HepG2 (cell line): ENCODE measurements around the gene CEL. TPM values are rescaled to one million over a fixed set of nuclear protein-coding genes. Genes with fewer than 3 reads are reported as not detected.
A peak's percentile ranks its signal among the peaks of the same experiment; 100 is the strongest.

Experiments used
- GFI1 ChIP-seq: sonication (generic); formaldehyde crosslinking; IDR thresholded peaks from 2 replicates; pipeline ENCODE4 v1.5.0; 2020; ENCODE audit warnings: missing genetic modification reagents, mild to moderate bottlenecking, borderline replicate concordance
- GPN1 ChIP-seq: sonication (generic); formaldehyde crosslinking; IDR thresholded peaks from 2 replicates; pipeline ENCODE4 v1.5.1; 2020; ENCODE audit warnings: missing genetic modification reagents, borderline replicate concordance
- HDAC6 ChIP-seq: fragments of 200-600 bp; sonication (generic); IDR thresholded peaks from 2 replicates; pipeline ENCODE4 v1.7.0; 2017; ENCODE audit warnings: mild to moderate bottlenecking, antibody characterized with exemption, low read length, low read depth
- KLF16 ChIP-seq, 2 experiments: sonication (generic) in 1 of 2; formaldehyde crosslinking in 1 of 2; IDR thresholded peaks; 2 replicates each; pipeline versions ENCODE4 v1.6.1 to v1.8.0; 2016 to 2023; ENCODE audit warnings: missing genetic modification reagents in 2 of 2, missing compliant biosample characterization in 1 of 2
- MAFF ChIP-seq: IDR thresholded peaks from 2 replicates; pipeline ENCODE4 v1.6.1; 2011; ENCODE audit warnings: low read depth, low read length, improper control_type of control experiment
- NFKB2 ChIP-seq: sonication (generic); formaldehyde crosslinking; IDR thresholded peaks from 2 replicates; pipeline ENCODE4 v1.4.0; 2020; ENCODE audit warnings: missing genetic modification reagents, borderline replicate concordance
- REL ChIP-seq: sonication (generic); formaldehyde crosslinking; conservative IDR thresholded peaks from 2 replicates; pipeline ENCODE4 v1.8.0; 2022; ENCODE audit warnings: mild to moderate bottlenecking, missing genetic modification reagents, moderate library complexity
- SALL2 ChIP-seq: sonication (generic); formaldehyde crosslinking; IDR thresholded peaks from 2 replicates; pipeline ENCODE4 v1.8.1; 2023; ENCODE audit warnings: mild to moderate bottlenecking, missing genetic modification reagents, inconsistent platforms
- SIX1 ChIP-seq: sonication (generic); formaldehyde crosslinking; IDR thresholded peaks from 2 replicates; pipeline ENCODE4 v1.4.0; 2020; ENCODE audit warnings: missing genetic modification reagents, borderline replicate concordance
- TCF7 ChIP-seq: sonication (generic); IDR thresholded peaks from 2 replicates; pipeline ENCODE4 v1.6.1; 2016; ENCODE audit warnings: antibody characterized with exemption, low read depth
- YEATS2 ChIP-seq: sonication (generic); formaldehyde crosslinking; IDR thresholded peaks from 2 replicates; pipeline ENCODE4 v1.4.0; 2020; ENCODE audit warnings: missing genetic modification reagents, borderline replicate concordance
- ZNF12 ChIP-seq: sonication (generic); formaldehyde crosslinking; IDR thresholded peaks from 2 replicates; pipeline ENCODE4 v1.5.0; 2020; ENCODE audit warnings: missing genetic modification reagents
- ZNF614 ChIP-seq: IDR thresholded peaks from 2 replicates; pipeline ENCODE4 v1.6.1; 2018; ENCODE audit warnings: missing biosample characterization, missing genetic modification reagents, inconsistent platforms, borderline replicate concordance
- ZNF761 ChIP-seq: sonication (generic); formaldehyde crosslinking; conservative IDR thresholded peaks from 2 replicates; pipeline ENCODE4 v1.4.0; 2020; ENCODE audit warnings: mild to moderate bottlenecking, missing genetic modification reagents
- polyA plus RNA-seq, 8 experiments: library from polyadenylated mRNA; depleted of rRNA in 3 of 8; stranded (reverse) in 7 of 8; unstranded in 1 of 8; fragments of >200 nt; fragmentation: Illumina TruSeq in 4 of 8; extraction: Trizol in 4 of 8; gene quantifications; 2 replicates each; pipeline versions ENCODE4 v1.2.1 to v1.2.3, GENCODE V29; 2011 to 2016; ENCODE audit warnings: low read depth in 4 of 8, missing spikeins in 1 of 8, mixed read lengths in 1 of 8; ENCODE audit not compliant: insufficient read depth in 1 of 8
- total RNA-seq, 5 experiments: library from RNA; depleted of rRNA; stranded (reverse); fragments of >200 nt; fragmentation: Illumina TruSeq; extraction: Trizol; gene quantifications; 2 replicates each; pipeline ENCODE4 v1.2.3, GENCODE V29; 2016; ENCODE audit warnings: low read depth in 1 of 5
- TF ChIP-seq, protein P1 (sequence below): sonication (generic); formaldehyde crosslinking; IDR thresholded peaks from 2 replicates; pipeline ENCODE4 v1.4.0; 2020; ENCODE audit warnings: mild to moderate bottlenecking, missing genetic modification reagents, borderline replicate concordance
- TF ChIP-seq, protein P2 (sequence below): sonication (generic); formaldehyde crosslinking; IDR thresholded peaks from 2 replicates; pipeline ENCODE4 v1.8.1; 2022; ENCODE audit warnings: mild to moderate bottlenecking, missing genetic modification reagents
- TF ChIP-seq, protein P3 (sequence below), 2 experiments: IDR thresholded peaks; 2 replicates each; pipeline ENCODE4 v1.6.1; 2011 to 2012; ENCODE audit warnings: low read length in 2 of 2, borderline replicate concordance in 1 of 2, low read depth in 1 of 2, mild to moderate bottlenecking in 1 of 2, moderate library complexity in 1 of 2
- TF ChIP-seq, protein P4 (sequence below): sonication (generic); formaldehyde crosslinking; IDR thresholded peaks from 2 replicates; pipeline ENCODE4 v1.8.1; 2023; ENCODE audit warnings: mild to moderate bottlenecking, missing genetic modification reagents, borderline replicate concordance

The CEL gene
- total and polyA plus RNA-seq, 2 of the 13 experiments (the other 11 are each of a cell fraction or from before 2014, with no cell fraction given) = 0.63 to 1.5 TPM

DNA sequence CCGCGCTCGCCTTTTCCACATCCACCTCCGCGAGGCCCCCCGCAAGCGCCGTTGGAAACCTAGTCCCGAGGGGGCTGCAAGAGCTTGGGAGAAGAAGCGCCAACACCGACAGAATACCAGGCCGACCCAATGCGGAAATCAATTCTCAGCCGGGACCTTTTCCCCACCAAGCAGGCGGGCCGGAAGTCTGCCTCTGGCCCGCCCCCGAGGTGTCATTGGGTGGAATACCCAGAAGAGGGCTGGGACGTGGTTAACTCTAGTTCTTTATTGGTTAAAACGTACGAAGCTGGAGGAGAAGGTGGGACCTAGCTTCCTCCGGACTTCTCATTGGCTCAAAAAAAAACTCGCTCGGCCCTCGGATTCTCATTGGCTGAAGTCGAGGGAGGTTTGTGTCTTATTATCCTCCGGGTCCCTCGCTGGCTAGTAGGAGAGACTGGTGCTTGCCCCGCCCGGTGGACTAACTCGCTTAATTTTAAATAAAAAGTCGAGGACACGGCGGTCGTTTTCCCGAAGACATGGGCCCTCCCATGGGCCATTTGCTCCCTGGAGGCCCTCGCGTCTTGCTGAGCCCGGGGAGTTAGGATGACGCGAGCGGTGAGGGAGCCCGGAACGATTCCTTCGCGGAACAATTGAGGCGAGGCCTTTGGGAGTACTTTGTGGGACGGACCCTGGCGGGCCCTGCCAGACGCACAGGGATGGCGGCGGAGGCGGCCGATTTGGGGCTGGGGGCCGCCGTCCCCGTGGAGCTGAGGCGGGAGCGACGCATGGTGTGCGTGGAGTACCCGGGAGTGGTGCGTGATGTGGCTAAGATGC is 31.3 kb upstream of the CEL start, which contains the start of gene GTF3C5 (continued):
- TF ChIP-seq YEATS2 (CRISPR knock-in tag) (peak; percentile 94), MAFF (no peak), ZNF12 (CRISPR knock-in tag) (peak; percentile 40; the same call in 1 of the 2 replicates), KLF16 (CRISPR knock-in tag; IDR thresholded peaks at IDR 0.05) (peak in 1 of 2 experiments; percentile 80; a peak in 2 of 4 replicates), ZNF614 (CRISPR knock-in tag) (peak; percentile 42; the same call in 1 of the 2 replicates), NFKB2 (CRISPR knock-in tag) (peak; percentile 75; the same call in 1 of the 2 replicates), GPN1 (CRISPR knock-in tag) (0 out of 2 replicates have a peak, but pooled peaks have one; percentile 80), GFI1 (peak; percentile 58; the same call in 1 of the 2 replicates), SALL2 (peak; percentile 77), REL (CRISPR knock-in tag) (peak; percentile 83), HDAC6 (no peak), ZNF761 (CRISPR knock-in tag) (no peak), SIX1 (CRISPR knock-in tag) (no peak), TCF7 (no peak)
- TF ChIP-seq, protein P1, sequence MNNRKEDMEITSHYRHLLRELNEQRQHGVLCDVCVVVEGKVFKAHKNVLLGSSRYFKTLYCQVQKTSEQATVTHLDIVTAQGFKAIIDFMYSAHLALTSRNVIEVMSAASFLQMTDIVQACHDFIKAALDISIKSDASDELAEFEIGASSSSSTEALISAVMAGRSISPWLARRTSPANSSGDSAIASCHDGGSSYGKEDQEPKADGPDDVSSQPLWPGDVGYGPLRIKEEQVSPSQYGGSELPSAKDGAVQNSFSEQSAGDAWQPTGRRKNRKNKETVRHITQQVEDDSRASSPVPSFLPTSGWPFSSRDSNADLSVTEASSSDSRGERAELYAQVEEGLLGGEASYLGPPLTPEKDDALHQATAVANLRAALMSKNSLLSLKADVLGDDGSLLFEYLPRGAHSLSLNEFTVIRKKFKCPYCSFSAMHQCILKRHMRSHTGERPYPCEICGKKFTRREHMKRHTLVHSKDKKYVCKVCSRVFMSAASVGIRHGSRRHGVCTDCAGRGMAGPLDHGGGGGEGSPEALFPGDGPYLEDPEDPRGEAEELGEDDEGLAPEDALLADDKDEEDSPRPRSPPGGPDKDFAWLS = no peak
- TF ChIP-seq, protein P2, sequence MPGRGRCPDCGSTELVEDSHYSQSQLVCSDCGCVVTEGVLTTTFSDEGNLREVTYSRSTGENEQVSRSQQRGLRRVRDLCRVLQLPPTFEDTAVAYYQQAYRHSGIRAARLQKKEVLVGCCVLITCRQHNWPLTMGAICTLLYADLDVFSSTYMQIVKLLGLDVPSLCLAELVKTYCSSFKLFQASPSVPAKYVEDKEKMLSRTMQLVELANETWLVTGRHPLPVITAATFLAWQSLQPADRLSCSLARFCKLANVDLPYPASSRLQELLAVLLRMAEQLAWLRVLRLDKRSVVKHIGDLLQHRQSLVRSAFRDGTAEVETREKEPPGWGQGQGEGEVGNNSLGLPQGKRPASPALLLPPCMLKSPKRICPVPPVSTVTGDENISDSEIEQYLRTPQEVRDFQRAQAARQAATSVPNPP = 0 out of 2 replicates have a peak, but pooled peaks have one; percentile 58
- TF ChIP-seq, protein P3, sequence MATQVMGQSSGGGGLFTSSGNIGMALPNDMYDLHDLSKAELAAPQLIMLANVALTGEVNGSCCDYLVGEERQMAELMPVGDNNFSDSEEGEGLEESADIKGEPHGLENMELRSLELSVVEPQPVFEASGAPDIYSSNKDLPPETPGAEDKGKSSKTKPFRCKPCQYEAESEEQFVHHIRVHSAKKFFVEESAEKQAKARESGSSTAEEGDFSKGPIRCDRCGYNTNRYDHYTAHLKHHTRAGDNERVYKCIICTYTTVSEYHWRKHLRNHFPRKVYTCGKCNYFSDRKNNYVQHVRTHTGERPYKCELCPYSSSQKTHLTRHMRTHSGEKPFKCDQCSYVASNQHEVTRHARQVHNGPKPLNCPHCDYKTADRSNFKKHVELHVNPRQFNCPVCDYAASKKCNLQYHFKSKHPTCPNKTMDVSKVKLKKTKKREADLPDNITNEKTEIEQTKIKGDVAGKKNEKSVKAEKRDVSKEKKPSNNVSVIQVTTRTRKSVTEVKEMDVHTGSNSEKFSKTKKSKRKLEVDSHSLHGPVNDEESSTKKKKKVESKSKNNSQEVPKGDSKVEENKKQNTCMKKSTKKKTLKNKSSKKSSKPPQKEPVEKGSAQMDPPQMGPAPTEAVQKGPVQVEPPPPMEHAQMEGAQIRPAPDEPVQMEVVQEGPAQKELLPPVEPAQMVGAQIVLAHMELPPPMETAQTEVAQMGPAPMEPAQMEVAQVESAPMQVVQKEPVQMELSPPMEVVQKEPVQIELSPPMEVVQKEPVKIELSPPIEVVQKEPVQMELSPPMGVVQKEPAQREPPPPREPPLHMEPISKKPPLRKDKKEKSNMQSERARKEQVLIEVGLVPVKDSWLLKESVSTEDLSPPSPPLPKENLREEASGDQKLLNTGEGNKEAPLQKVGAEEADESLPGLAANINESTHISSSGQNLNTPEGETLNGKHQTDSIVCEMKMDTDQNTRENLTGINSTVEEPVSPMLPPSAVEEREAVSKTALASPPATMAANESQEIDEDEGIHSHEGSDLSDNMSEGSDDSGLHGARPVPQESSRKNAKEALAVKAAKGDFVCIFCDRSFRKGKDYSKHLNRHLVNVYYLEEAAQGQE (IDR thresholded peaks at IDR 0.05; ENCODE audit: borderline replicate concordance in 1 of 2, low read depth in 1 of 2, low read length in 2 of 2) = peak in 1 of 2 experiments; percentile 75; a peak in 2 of 4 replicates
- TF ChIP-seq, protein P4, sequence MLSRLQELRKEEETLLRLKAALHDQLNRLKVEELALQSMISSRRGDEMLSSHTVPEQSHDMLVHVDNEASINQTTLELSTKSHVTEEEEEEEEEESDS (CRISPR knock-in tag) = no peak
